GM23338 (cell line): ENCODE data around the gene PLEKHN1. TPM values are rescaled to one million over a fixed set of nuclear protein-coding genes. Genes with fewer than 3 reads are reported as not detected.
A peak's percentile ranks its signal among the peaks of the same experiment; 100 is the strongest.

Experiments
- ATAC-seq: fragments of 200-7000 bp; cut with Tn5 transposase; 3 replicates; pipeline ENCODE4 v1.9.1; 2020
- DNase-seq: peaks from one replicate; pipeline ENCODE4 v3.0.0-alpha.2; 2015; ENCODE audit warnings: low spot score
- H2AFZ ChIP-seq: fragments of 200-600 bp; sonication (generic); 2 replicates; pipeline ENCODE4 v1.8.0; 2016; ENCODE audit warnings: antibody characterized with exemption, mild to moderate bottlenecking, moderate library complexity
- H3F3A ChIP-seq: fragments of 200-600 bp; sonication (generic); replicated peaks from 2 replicates; pipeline ENCODE4 v1.8.0; 2017; ENCODE audit warnings: antibody characterized with exemption, mixed run types, low read depth
- H3K27ac ChIP-seq: fragments of 200-600 bp; sonication (generic); 2 replicates; pipeline ENCODE4 v1.6.1; 2016; ENCODE audit warnings: low read depth
- H3K27me3 ChIP-seq: fragments of 200-600 bp; sonication (generic); 2 replicates; pipeline ENCODE4 v1.8.0; 2016; ENCODE audit warnings: mild to moderate bottlenecking, mixed run types, moderate library complexity; ENCODE audit not compliant: insufficient read depth
- H3K36me3 ChIP-seq: fragments of 200-600 bp; sonication (generic); 2 replicates; pipeline ENCODE4 v1.8.0; 2016; ENCODE audit warnings: mild to moderate bottlenecking; ENCODE audit not compliant: insufficient read depth
- H3K4me1 ChIP-seq: fragments of 200-600 bp; sonication (generic); 2 replicates; pipeline ENCODE4 v1.8.0; 2016; ENCODE audit warnings: mild to moderate bottlenecking, moderate library complexity; ENCODE audit not compliant: insufficient read depth
- H3K4me2 ChIP-seq: fragments of 200-600 bp; sonication (generic); 2 replicates; pipeline ENCODE4 v1.7.1; 2017; ENCODE audit warnings: mixed run types
- H3K4me3 ChIP-seq: fragments of 200-600 bp; sonication (generic); 2 replicates; pipeline ENCODE4 v1.6.1; 2016; ENCODE audit warnings: mixed run types
- H3K79me2 ChIP-seq: fragments of 200-600 bp; sonication (generic); replicated peaks from 2 replicates; pipeline ENCODE4 v1.8.0; 2017; ENCODE audit warnings: mild to moderate bottlenecking; ENCODE audit not compliant: insufficient read depth
- H3K9me2 ChIP-seq: fragments of 200-600 bp; sonication (generic); 2 replicates; pipeline ENCODE4 v1.8.0; 2017; ENCODE audit not compliant: insufficient read depth
- H4K20me1 ChIP-seq: fragments of 200-600 bp; sonication (generic); replicated peaks from 2 replicates; pipeline ENCODE4 v1.8.0; 2017; ENCODE audit warnings: mild to moderate bottlenecking; ENCODE audit not compliant: insufficient read depth
- H3K27ac Mint-ChIP-seq: 2 replicates; pipeline ENCODE4 v1.8.0; 2020; ENCODE audit warnings: inconsistent platforms, mild to moderate bottlenecking, moderate library complexity, mixed read lengths
- H3K27me3 Mint-ChIP-seq: 3 replicates; pipeline ENCODE4 v1.8.0; 2022; ENCODE audit warnings: low read depth, mild to moderate bottlenecking, moderate library complexity, mixed read lengths, inconsistent platforms; ENCODE audit not compliant: insufficient read depth, poor library complexity
- H3K36me3 Mint-ChIP-seq: 3 replicates; pipeline ENCODE4 v1.8.0; 2021; ENCODE audit warnings: low read depth, mild to moderate bottlenecking, inconsistent platforms, moderate library complexity, mixed read lengths
- H3K4me1 Mint-ChIP-seq: 3 replicates; pipeline ENCODE4 v1.8.0; 2020; ENCODE audit warnings: mild to moderate bottlenecking, inconsistent platforms, mixed read lengths
- H3K4me3 Mint-ChIP-seq: 3 replicates; pipeline ENCODE4 v1.8.0; 2021; ENCODE audit warnings: moderate library complexity, mild to moderate bottlenecking, inconsistent platforms, mixed read lengths
- H3K9me3 Mint-ChIP-seq: 3 replicates; pipeline ENCODE4 v1.8.0; 2020; ENCODE audit warnings: moderate library complexity, mild to moderate bottlenecking, inconsistent platforms, mixed read lengths
- CREB1 ChIP-seq: fragments of 250-450 bp; sonication (Bioruptor Pico); IDR thresholded peaks from 2 replicates; pipeline ENCODE4 v1.5.0; 2020; ENCODE audit warnings: low read depth, mild to moderate bottlenecking, moderate library complexity
- CTCF ChIP-seq, 2 experiments: fragments of 200-600 bp in 1 of 2; sonication (generic) in 1 of 2; conservative IDR thresholded peaks; 2 replicates each; pipeline versions ENCODE4 v1.5.1 to v1.6.1; 2016 to 2017; ENCODE audit warnings: antibody characterized with exemption in 2 of 2, low read depth in 2 of 2, mild to moderate bottlenecking in 2 of 2, moderate library complexity in 1 of 2
- ETS1 ChIP-seq: IDR thresholded peaks from 2 replicates; pipeline ENCODE4 v1.6.1; 2016; ENCODE audit warnings: antibody characterized with exemption
- EZH2 ChIP-seq: fragments of 200-600 bp; sonication (generic); IDR thresholded peaks from one replicate; pipeline ENCODE4 v1.8.0; 2017; ENCODE audit warnings: antibody characterized with exemption, mild to moderate bottlenecking, low read depth; ENCODE audit not compliant: unreplicated experiment
- EZH2phosphoT487 ChIP-seq: fragments of 200-600 bp; sonication (generic); IDR thresholded peaks from one replicate; pipeline ENCODE4 v1.8.1; 2018; ENCODE audit warnings: antibody characterized with exemption; ENCODE audit not compliant: unreplicated experiment
- JUNB ChIP-seq: IDR thresholded peaks from one replicate; pipeline ENCODE4 v1.6.1; 2016; ENCODE audit warnings: antibody characterized with exemption; ENCODE audit not compliant: unreplicated experiment
- NANOG ChIP-seq: IDR thresholded peaks from 2 replicates; pipeline ENCODE4 v1.6.1; 2016; ENCODE audit warnings: antibody characterized with exemption, borderline replicate concordance
- POLR2AphosphoS5 ChIP-seq: IDR thresholded peaks from 2 replicates; pipeline ENCODE4 v1.6.1; 2016; ENCODE audit warnings: antibody characterized with exemption, low read depth
- REST ChIP-seq: IDR thresholded peaks from one replicate; pipeline ENCODE4 v1.6.1; 2018; ENCODE audit warnings: antibody characterized with exemption; ENCODE audit not compliant: unreplicated experiment
- STAT1 ChIP-seq: IDR thresholded peaks from one replicate; pipeline ENCODE4 v1.6.1; 2016; ENCODE audit warnings: antibody characterized with exemption; ENCODE audit not compliant: unreplicated experiment
- ZNF114 ChIP-seq: fragments of 250-450 bp; sonication (Bioruptor Pico); IDR thresholded peaks from 2 replicates; pipeline ENCODE4 v1.5.0; 2020; ENCODE audit warnings: mild to moderate bottlenecking, moderate library complexity
- ZNF331 ChIP-seq: fragments of 250-450 bp; sonication (Bioruptor Pico); IDR thresholded peaks from 2 replicates; pipeline ENCODE4 v1.5.0; 2020; ENCODE audit warnings: low read depth, mild to moderate bottlenecking, moderate library complexity
- ZNF462 ChIP-seq: fragments of 250-450 bp; sonication (Bioruptor Pico); IDR thresholded peaks from 2 replicates; pipeline ENCODE4 v1.5.0; 2020; ENCODE audit warnings: mild to moderate bottlenecking, moderate library complexity
- polyA plus RNA-seq: library from polyadenylated mRNA; unstranded; fragments of >200 nt; fragmentation: Nextera tagmentation; extraction: Ambion mirVana; gene quantifications from 2 replicates; pipeline ENCODE4 v1.2.1, GENCODE V29; 2016
- total RNA-seq: library from RNA; depleted of rRNA; stranded (reverse); fragments of >200 nt; shearing (Covaris generic); gene quantifications from 2 replicates; pipeline ENCODE4 v1.2.3, GENCODE V29; 2014

Gene PLEKHN1
- total and polyA plus RNA-seq, 2 experiments from 2014 or later, result 1.4 to 3.3 TPM

- H3K27me3 ChIP-seq, result peaks cover 91% of the 10 kb centered on the region
- Mint-ChIP-seq H3K4me3 (peak within 1 kb of the TSS; percentile 71), H3K9me3 (peaks cover 2% of the 10 kb centered on the region; the same call in 1 of the 3 replicates), H3K27me3 (peaks cover 72% of the 10 kb centered on the region), H3K36me3 (no peaks in the 10 kb centered on the region; the same call in 2 of the 3 replicates), H3K27ac (no peak within 1 kb of the TSS), H3K4me1 (peaks cover 10% of the 10 kb centered on the region)
- H3K36me3 ChIP-seq, result no peaks in the 10 kb centered on the region
- H3K9me2 ChIP-seq, result no peaks in the 10 kb centered on the region
- no peaks in the 10 kb centered on the region for H3K79me2 ChIP-seq
- peak; percentile 98 for DNase-seq
- no peak within 1 kb of the TSS; the same call in 1 of the 2 replicates for H2AFZ ChIP-seq
- peak within 1 kb of the TSS; percentile 88 for H3K4me2 ChIP-seq
- H4K20me1 ChIP-seq, result no peaks in the 10 kb centered on the region
- H3K4me3 ChIP-seq, result peak within 1 kb of the TSS; percentile 71
- TF ChIP-seq EZH2phosphoT487, result no peak
- TF ChIP-seq STAT1, result no peak
- peak; percentile 33 for TF ChIP-seq CREB1 (CRISPR knock-in tag)
- TF ChIP-seq ZNF114 (CRISPR knock-in tag), result no peak
- TF ChIP-seq EZH2, result peak; percentile 2
- no peak for TF ChIP-seq CTCF (conservative IDR thresholded peaks at IDR 0.05; ENCODE audit: low read depth in 2 of 2)
- TF ChIP-seq ETS1, result no peak
- no peak for TF ChIP-seq REST
- TF ChIP-seq JUNB, result no peak
- no peak for TF ChIP-seq NANOG
- no peak for TF ChIP-seq ZNF331
- TF ChIP-seq POLR2AphosphoS5, result no peak
- no peak for TF ChIP-seq ZNF462 (CRISPR knock-in tag)
- ATAC-seq, result peak; percentile 33
- peaks cover 6% of the 10 kb centered on the region; the same call in 1 of the 2 replicates for H3F3A ChIP-seq
- H3K27ac ChIP-seq, result no peak within 1 kb of the TSS
- H3K4me1 ChIP-seq, result peaks cover 10% of the 10 kb centered on the region
These were observed 33.6 kb downstream of the PLEKHN1 start, which contains the start of gene HES4 for GRCh38 chr1:999725-1000356. HES4 (minus strand) TSS chr1:1000097; CDS start chr1:999973, 124 bp downstream.
